Activated CD8-positive, alpha-beta memory T cell treated with anti-CD3 and anti-CD28 coated beads for 48 hours (primary cell): ENCODE results near the gene TNRC6B.
"Not testable (repeated sequence)": the region's sequence is repeated elsewhere in the genome, so short reads cannot be mapped to it uniquely, and the experiment has no call there.

Experiments used
- DNase-seq, 3 experiments: peaks; one replicate each; pipeline ENCODE4 v3.0.0-alpha.2; 2020; ENCODE audit warnings: low read depth in 2 of 3, low spot score in 2 of 3

Gene TNRC6B

GRCh38 chr22:40276996-40277823 is 99.5 kb downstream of the TNRC6B start:
- no peak for DNase-seq

DNA sequence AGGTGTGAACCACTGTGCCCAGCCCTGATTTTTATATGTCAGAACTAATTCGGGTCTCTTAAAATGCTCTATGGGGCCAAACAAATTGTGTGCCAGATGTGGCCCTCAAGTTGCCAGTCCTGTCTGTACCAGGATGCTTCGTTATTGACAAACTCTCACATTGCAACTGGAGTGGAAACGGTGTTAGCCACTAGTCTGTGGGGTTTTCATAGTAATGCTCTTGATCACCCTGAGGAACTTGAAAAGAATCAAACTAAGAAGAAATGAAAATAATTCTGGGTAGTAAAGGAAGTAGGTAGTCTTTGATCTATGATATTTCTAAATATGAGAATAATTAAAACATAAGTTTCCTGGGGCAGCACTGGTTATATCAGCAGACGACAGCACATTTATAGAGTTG is 101.3 kb downstream of the TNRC6B start:
- DNase-seq = no peak

DNA sequence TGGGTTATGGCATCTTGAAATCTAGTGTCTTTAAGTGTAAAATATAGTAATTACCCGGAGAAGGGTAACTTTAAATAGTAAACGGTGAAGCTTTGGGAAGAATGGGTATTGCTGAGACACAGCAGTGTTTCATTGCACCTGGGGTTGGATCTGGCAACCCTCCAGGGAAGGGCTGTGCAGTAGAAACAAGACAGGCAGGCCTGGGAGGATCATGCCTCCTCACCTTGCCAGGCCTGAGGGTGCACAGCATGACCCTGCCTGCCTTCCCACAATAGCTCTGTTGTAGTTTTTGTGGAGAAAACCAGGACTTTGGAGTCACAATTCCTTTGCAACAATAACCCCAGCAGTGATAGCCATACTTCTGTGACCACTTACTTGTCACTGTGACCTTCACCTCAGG is 104.0 kb downstream of the TNRC6B start:
- no peak for DNase-seq

DNA sequence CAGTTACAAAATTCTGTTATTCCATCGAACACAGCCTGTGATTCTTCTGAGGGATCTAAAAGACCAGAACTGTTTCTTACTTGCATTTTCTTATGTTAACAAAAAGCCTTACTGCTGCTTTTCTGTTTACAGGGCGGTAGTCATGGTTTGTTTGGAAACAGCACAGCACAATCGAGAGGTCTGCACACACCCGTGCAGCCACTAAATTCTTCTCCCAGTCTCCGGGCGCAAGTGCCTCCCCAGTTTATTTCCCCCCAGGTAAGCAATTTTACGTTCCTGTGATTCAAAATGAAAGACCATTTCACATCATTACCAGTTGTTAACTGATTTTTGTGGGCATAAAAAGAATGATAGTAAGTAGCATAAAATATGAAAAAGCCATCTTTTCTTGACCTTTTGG is 107.8 kb downstream of the TNRC6B start:
- no peak for DNase-seq

DNA sequence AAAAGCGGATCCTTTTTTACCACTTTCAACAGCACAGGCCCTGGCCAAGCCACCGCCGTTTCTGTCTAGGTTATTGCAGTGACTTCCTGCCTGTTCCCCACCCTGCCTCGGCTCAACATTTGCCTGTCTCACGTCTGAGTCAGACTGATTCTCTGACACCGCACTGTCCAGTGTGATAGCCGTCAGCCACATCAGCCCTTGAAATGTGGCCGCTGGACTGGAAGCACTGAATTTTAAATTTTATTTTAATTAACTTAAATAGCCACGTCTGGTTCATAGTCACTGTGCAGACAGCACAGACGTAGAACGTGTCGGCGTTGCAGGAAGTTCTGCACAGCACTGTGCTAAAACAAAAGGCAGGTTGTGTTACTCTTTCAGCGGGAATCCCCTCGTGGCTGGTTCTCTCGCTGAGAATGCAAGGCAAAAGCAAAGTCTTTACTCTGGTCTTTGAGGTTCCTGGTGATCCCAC is 112.3 kb downstream of the TNRC6B start:
- peak; percentile 40 to 44 (median 42) for DNase-seq

DNA sequence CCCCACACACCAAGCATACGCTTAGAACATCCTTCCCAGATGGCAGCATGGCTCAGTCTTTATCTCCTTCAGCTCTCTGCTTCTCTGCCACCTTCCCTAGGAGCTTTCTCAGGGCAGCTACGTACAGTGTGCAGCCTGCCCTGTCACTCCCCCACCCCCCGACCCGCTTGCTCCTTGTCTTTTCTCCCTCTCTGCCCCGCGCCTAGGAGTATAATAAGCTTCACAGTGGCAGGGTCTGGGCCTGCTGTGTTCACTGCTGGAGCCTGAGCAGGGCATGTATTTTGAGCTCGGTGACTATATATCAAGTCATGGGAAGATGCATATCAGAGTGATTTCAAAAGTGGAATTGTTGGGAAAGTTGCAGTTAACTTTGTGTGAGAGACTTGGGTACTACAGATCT is 112.8 kb downstream of the TNRC6B start:
- DNase-seq = no peak

- DNase-seq = no peak
These were observed 117.0 kb downstream of the TNRC6B start for GRCh38 chr22:40294696-40295095.

GRCh38 chr22:40300316-40300715 is 122.6 kb downstream of the TNRC6B start:
- DNase-seq = no peak

GRCh38 chr22:40300884-40301672 is 123.4 kb downstream of the TNRC6B start:
- DNase-seq = no peak

GRCh38 chr22:40302149-40302548 is 124.4 kb downstream of the TNRC6B start:
- no peak for DNase-seq

GRCh38 chr22:40305625-40306024 is 127.9 kb downstream of the TNRC6B start:
- DNase-seq = no peak

DNA sequence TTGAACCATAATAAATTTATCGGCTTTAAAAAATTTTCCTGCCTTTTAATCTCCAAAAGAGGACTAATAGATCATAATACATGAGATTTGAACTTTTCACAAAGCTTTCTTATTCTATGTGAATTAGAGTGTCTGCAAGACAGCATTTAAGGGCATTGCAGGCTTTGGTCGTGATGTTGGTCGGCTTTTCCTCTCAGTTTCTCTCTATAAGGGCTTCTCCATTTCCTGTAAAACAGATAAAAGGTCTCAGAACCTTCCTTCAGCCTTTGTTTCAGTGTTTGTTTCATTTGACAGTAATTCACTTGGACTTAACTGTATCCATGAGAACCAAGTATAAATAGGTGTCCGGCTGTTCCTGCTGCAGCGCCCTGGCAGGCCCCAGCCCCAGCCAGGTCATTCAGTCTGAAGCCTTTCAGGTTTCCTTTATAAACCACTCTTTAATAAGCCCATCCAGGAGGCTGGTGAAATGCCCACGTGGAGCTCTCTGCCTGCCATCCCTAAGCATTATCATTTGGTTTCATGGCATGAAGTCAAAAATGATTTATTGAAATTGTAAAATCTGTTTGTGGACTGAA is 131.4 kb downstream of the TNRC6B start:
- no peak for DNase-seq

DNA sequence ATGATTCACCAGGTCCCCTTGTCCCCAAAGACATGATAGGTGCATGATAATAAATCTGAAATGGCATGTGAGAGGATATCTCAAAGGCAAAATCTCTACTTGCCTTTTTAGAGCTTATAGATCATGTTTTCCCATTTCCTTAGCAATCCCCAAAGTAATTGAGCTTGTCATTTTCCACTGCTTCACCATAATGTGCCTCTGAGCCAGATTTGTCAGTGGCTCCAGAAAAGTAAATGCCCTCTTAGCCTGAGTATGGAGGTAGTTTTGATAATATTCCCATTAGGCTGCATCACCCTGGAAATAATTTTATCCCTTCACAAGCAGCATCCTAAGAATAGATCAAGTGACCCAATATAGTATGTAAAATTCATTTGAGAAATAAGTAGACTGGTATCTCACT is 131.9 kb downstream of the TNRC6B start:
- DNase-seq = no peak

GRCh38 chr22:40310081-40310767 is 132.5 kb downstream of the TNRC6B start:
- DNase-seq = no peak

DNA sequence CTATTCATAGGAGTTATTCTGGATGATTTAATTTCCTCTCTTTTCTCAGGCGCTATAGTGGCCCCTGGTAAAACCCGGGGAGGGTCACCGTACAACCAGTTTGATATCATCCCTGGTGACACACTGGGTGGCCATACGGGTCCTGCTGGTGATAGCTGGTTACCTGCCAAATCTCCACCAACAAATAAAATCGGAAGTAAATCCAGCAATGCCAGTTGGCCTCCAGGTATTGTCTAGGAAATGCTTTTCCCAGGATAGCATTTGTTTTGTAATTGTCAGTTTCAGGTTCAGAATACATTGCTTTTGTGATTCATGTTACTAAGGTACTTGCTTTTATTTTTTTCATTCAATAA is 133.0 kb downstream of the TNRC6B start:
- DNase-seq = no peak

GRCh38 chr22:40311646-40312045 is 133.9 kb downstream of the TNRC6B start:
- DNase-seq = not testable (repeated sequence)

DNA sequence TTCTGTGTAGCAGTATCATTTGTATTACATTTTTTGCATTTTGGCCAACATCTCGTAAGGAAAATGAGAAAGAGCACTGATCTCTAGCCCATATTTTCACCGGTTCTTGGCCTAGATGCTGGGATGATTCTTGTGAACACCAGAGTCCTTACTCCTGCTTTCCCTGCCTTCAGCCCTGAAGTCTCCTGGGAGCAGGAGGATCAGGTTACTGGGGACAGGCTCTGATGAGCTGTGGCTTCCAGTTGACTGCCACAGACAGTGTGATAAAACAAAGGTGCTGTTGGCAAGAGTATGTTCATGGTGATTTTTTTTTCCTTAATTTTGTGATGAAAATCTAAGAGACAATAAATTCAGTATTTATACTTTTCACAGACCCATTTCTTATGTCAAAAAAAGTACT is 134.3 kb downstream of the TNRC6B start:
- no peak for DNase-seq

- no peak for DNase-seq
These were observed 135.3 kb downstream of the TNRC6B start for GRCh38 chr22:40313007-40313406.

DNA sequence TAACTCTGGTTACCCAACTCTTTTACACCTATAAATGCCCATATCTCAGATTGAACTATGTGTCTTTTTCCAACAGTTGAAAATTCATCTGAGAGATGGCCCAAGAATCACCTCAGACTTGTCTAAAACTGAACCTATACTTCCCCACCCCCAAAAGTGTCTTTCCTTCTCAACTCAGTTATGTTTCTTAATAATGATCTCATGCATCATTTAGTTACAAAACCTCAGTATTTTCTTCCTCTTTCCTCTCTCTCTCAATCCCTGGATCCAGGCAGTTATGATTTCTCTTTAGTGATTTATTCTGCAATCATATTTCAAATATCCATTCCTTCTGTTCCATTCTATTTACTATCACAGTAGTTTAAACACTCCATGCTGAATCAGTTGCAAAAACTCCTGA is 136.3 kb downstream of the TNRC6B start:
- DNase-seq = no peak

GRCh38 chr22:40320687-40321086 is 143.0 kb downstream of the TNRC6B start:
- no peak for DNase-seq

- DNase-seq = no peak
These were observed 144.3 kb downstream of the TNRC6B start for GRCh38 chr22:40322021-40322420.
